ENCODE data around the gene CEACAM4.

Gene CEACAM4

DNA sequence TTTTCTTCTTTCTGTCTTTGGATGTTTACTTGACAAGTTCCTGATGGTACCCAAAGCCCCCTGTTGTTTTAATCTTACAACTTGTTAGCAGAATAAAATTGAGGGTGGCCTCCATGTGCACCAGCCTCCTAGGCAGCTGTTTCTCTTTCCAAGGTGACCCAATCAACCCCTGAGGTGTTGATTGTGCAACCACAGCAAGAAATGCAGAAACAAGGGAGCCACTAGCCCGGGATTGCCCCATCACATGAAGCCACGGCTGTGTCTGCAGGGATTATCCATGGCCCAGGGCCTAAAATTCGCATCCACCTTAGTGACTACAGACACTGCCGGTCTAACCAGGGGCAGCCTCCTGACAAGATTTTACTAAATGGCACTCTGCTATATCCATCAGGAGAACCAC is 14.4 kb downstream of the CEACAM4 start:
- TF ChIP-seq, protein P1, sequence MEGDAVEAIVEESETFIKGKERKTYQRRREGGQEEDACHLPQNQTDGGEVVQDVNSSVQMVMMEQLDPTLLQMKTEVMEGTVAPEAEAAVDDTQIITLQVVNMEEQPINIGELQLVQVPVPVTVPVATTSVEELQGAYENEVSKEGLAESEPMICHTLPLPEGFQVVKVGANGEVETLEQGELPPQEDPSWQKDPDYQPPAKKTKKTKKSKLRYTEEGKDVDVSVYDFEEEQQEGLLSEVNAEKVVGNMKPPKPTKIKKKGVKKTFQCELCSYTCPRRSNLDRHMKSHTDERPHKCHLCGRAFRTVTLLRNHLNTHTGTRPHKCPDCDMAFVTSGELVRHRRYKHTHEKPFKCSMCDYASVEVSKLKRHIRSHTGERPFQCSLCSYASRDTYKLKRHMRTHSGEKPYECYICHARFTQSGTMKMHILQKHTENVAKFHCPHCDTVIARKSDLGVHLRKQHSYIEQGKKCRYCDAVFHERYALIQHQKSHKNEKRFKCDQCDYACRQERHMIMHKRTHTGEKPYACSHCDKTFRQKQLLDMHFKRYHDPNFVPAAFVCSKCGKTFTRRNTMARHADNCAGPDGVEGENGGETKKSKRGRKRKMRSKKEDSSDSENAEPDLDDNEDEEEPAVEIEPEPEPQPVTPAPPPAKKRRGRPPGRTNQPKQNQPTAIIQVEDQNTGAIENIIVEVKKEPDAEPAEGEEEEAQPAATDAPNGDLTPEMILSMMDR (IDR thresholded peaks at IDR 0.05; ENCODE audit: control extremely low read depth, extremely low read depth, low read depth, missing control alignments): no peak
- DNase-seq (ENCODE audit: extremely low spot score): no peak
- ChIA-PET CTCF (no interaction called here), POLR2A (no interaction called here)

DNA sequence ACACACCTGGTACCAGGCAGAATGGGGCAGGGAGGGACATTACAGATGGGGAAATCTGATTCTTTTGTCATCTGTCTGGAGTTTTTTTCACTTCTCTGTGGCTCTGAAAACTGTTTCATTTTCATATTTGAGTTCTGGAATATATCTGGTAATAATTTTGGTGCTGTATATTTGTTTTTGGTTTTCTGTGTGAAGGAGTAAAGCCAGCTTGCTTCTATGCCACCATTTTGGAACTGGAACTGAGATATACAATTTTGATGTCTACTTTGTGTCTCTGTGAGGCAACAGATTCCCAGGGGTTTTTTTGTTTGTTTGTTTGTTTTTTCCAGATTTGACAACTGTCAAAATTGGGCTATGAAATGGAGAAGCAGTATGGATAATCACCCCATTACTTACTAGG is 16.1 kb downstream of the CEACAM4 start:
- no peak for DNase-seq (ENCODE audit: extremely low spot score)
- CTCF ChIA-PET: interaction anchor here (3.2 kb wide), 1 partner anchor 14 kb away, joined by 17 read pairs; no protein-coding TSS in a partner anchor
- TF ChIP-seq, protein P1 (IDR thresholded peaks at IDR 0.05; ENCODE audit: control extremely low read depth, extremely low read depth, low read depth, missing control alignments): no peak
- POLR2A ChIA-PET: no interaction called here

DNA sequence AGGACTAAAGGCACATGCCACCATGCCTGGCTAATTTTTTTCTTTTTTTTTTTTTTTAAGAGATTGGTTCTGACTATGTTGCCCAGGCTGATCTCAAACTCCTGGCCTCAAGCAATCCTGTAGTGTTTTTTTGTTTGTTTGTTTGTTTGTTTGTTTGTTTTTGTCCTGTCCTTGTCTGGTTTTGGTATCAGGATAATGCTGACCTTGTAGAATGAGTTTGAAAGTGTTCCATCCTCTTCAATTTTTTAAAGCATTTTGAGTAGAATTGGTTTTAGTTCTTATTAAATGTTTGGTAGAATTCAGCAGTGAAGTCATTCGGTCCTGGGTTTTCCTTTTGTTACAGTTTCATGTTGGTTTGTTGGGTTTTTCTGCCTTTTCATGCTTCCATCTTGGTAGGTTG is 19.2 kb downstream of the CEACAM4 start:
- TF ChIP-seq, protein P1 (IDR thresholded peaks at IDR 0.05; ENCODE audit: control extremely low read depth, extremely low read depth, low read depth, missing control alignments): no peak
- POLR2A ChIA-PET: no interaction called here
- DNase-seq (ENCODE audit: extremely low spot score): no peak
- CTCF ChIA-PET: interaction anchor here (1.1 to 3.2 kb wide), 2 partner anchors 10 to 34 kb away, joined by 3 to 17 read pairs; no protein-coding TSS in a partner anchor

- TF ChIP-seq, protein P1 (IDR thresholded peaks at IDR 0.05; ENCODE audit: control extremely low read depth, extremely low read depth, low read depth, missing control alignments): no peak
- ChIA-PET POLR2A (no interaction called here), CTCF (interaction anchor here (3.3 kb wide), 1 partner anchor 9 kb away, joined by 14 read pairs; no protein-coding TSS in a partner anchor)
- DNase-seq (ENCODE audit: extremely low spot score): no peak
Observed at GRCh38 chr19:41606215-41606837, 20.5 kb downstream of the CEACAM4 start.

- POLR2A ChIA-PET: no interaction called here
- CTCF ChIA-PET: interaction anchor here (1.4 to 3.3 kb wide), 4 partner anchors 8 to 156 kb away, joined by 3 to 14 read pairs (median 6); no protein-coding TSS in a partner anchor
- TF ChIP-seq, protein P1 (IDR thresholded peaks at IDR 0.05; ENCODE audit: control extremely low read depth, extremely low read depth, low read depth, missing control alignments): no peak
- no peak for DNase-seq (ENCODE audit: extremely low spot score)
Observed at GRCh38 chr19:41604831-41605230, 22.0 kb downstream of the CEACAM4 start.

DNA sequence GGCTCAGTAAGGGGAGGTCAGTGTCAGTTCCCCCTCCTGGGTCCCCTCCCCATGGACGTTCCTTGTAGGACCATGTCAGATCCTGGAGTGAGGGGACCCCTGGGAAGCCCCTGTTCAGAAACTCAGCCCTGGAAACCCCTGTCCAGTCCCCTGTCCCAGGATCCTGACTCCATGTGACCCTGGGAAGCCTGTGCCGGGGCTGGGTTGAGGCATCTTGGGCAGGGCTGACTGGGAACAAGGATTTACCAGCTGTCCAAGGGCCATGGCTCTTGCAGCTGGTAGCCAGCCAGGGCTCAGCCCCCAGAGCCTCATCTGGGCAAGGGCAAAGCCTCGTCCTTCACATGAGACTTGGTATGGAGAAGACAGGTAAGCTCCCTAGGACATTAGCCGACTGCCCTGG is 25.1 kb downstream of the CEACAM4 start:
- ChIA-PET POLR2A (interaction anchor here (1.5 kb wide), 1 partner anchor 70 kb away, joined by 3 read pairs; no protein-coding TSS in a partner anchor), CTCF (interaction anchor here (10.3 kb wide), 1 partner anchor 153 kb away, joined by 152 read pairs; no protein-coding TSS in a partner anchor)
- DNase-seq (ENCODE audit: extremely low spot score): no peak
- TF ChIP-seq, protein P1 (IDR thresholded peaks at IDR 0.05; ENCODE audit: control extremely low read depth, extremely low read depth, low read depth, missing control alignments): no peak

All from GM10248 (cell line).